Tibial artery (tissue), 4 donors: ENCODE measurements around the gene SDHAF1.
"Not testable (repeated sequence)": the region's sequence is repeated elsewhere in the genome, so short reads cannot be mapped to it uniquely, and the experiment has no call there.

Experiments
- DNase-seq, 2 donors: peaks; one replicate each; pipeline ENCODE4 v3.0.0-alpha.2; 2019
- H3K27ac ChIP-seq, 2 donors: fragments of 200-600 bp; sonication (generic) in 1 of 2; 1 replicate in 1 of 2; 2 replicates in 1 of 2; pipeline ENCODE4 v1.5.1; 2018 to 2019; ENCODE audit warnings: mild to moderate bottlenecking in 1 of 2
- H3K27me3 ChIP-seq, 2 donors: fragments of 200-600 bp; sonication (generic) in 1 of 2; one replicate each; pipeline versions ENCODE4 v1.5.1 to v1.6.0; 2016 to 2019
- H3K36me3 ChIP-seq, 3 donors: fragments of 200-600 bp; sonication (generic) in 2 of 3; one replicate each; pipeline ENCODE4 v1.5.1; 2016 to 2019; ENCODE audit warnings: mild to moderate bottlenecking in 2 of 3
- H3K4me1 ChIP-seq, 4 donors: fragments of 200-600 bp; sonication (generic) in 2 of 4; 1 replicate in 3 of 4; 2 replicates in 1 of 4; pipeline ENCODE4 v1.5.1; 2016 to 2019
- H3K4me3 ChIP-seq, 2 donors: fragments of 200-600 bp; sonication (generic) in 1 of 2; 1 replicate in 1 of 2; 2 replicates in 1 of 2; pipeline ENCODE4 v1.5.1; 2018 to 2019; ENCODE audit warnings: mild to moderate bottlenecking in 2 of 2
- H3K9me3 ChIP-seq, 3 donors: fragments of 200-600 bp; sonication (generic) in 1 of 3; one replicate each; pipeline ENCODE4 v1.5.1; 2016 to 2019
- intact Hi-C: fragments of 100-400 bp; cut with DNase I; formaldehyde crosslinking; loops from one replicate; pipeline ENCODE4 v1.15.0; 2023; ENCODE audit warnings: low total_unique reads
- TF ChIP-seq, protein P1 (sequence below), 2 experiments: fragments of 200-600 bp in 1 of 2; fragments of 450-650 bp in 1 of 2; IDR thresholded peaks; one replicate each; pipeline ENCODE4 v1.5.1; 2017 to 2019; ENCODE audit warnings: antibody characterized with exemption in 2 of 2, mild to moderate bottlenecking in 1 of 2, moderate library complexity in 1 of 2

Gene SDHAF1

GRCh38 chr19:36040495-36040894 is 45.5 kb downstream of the SDHAF1 start:
- no peaks in the 10 kb centered on the region for H3K27me3 ChIP-seq
- peaks cover 5 to 24% (median 7%) of the 10 kb centered on the region in 3 donors for H3K36me3 ChIP-seq
- no peak overlapping the region for H3K27ac ChIP-seq
- no peaks in the 10 kb centered on the region for H3K9me3 ChIP-seq
- TF ChIP-seq, protein P1, sequence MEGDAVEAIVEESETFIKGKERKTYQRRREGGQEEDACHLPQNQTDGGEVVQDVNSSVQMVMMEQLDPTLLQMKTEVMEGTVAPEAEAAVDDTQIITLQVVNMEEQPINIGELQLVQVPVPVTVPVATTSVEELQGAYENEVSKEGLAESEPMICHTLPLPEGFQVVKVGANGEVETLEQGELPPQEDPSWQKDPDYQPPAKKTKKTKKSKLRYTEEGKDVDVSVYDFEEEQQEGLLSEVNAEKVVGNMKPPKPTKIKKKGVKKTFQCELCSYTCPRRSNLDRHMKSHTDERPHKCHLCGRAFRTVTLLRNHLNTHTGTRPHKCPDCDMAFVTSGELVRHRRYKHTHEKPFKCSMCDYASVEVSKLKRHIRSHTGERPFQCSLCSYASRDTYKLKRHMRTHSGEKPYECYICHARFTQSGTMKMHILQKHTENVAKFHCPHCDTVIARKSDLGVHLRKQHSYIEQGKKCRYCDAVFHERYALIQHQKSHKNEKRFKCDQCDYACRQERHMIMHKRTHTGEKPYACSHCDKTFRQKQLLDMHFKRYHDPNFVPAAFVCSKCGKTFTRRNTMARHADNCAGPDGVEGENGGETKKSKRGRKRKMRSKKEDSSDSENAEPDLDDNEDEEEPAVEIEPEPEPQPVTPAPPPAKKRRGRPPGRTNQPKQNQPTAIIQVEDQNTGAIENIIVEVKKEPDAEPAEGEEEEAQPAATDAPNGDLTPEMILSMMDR (IDR thresholded peaks at IDR 0.05): no peak
- no peak for DNase-seq
- H3K4me1 ChIP-seq: peaks cover 0 to 10% (median 1%) of the 10 kb centered on the region in 4 donors
- H3K4me3 ChIP-seq: no peak overlapping the region
- intact Hi-C loops: no loop called here

GRCh38 chr19:36041092-36041491 is 46.1 kb downstream of the SDHAF1 start:
- H3K36me3 ChIP-seq: peaks cover 5 to 23% (median 7%) of the 10 kb centered on the region in 3 donors
- H3K27me3 ChIP-seq, H3K4me1 ChIP-seq, H3K9me3 ChIP-seq, DNase-seq, H3K27ac ChIP-seq, H3K4me3 ChIP-seq, intact Hi-C loops: not testable (repeated sequence)

- no peaks in the 10 kb centered on the region for H3K27me3 ChIP-seq
- intact Hi-C loops: no loop called here
- TF ChIP-seq, protein P1 (IDR thresholded peaks at IDR 0.05): no peak
- no peaks in the 10 kb centered on the region for H3K9me3 ChIP-seq
- peaks cover 0 to 10% (median 1%) of the 10 kb centered on the region in 4 donors for H3K4me1 ChIP-seq
- no peak overlapping the region for H3K4me3 ChIP-seq
- peaks cover 5 to 23% (median 7%) of the 10 kb centered on the region in 3 donors for H3K36me3 ChIP-seq
- no peak for DNase-seq
- H3K27ac ChIP-seq: peak overlapping the region in 1 of 2 donors; percentile 11
These were observed 46.8 kb downstream of the SDHAF1 start for GRCh38 chr19:36041831-36042230.

GRCh38 chr19:36043952-36044351 is 49.0 kb downstream of the SDHAF1 start:
- no peak for DNase-seq
- no peaks in the 10 kb centered on the region for H3K27me3 ChIP-seq
- H3K27ac ChIP-seq: no peak overlapping the region
- intact Hi-C loops: no loop called here
- H3K4me3 ChIP-seq: no peak overlapping the region
- H3K4me1 ChIP-seq: peaks cover 0 to 10% (median 1%) of the 10 kb centered on the region in 4 donors
- H3K9me3 ChIP-seq: no peaks in the 10 kb centered on the region
- peaks cover 5 to 7% (median 5%) of the 10 kb centered on the region in 3 donors for H3K36me3 ChIP-seq
- TF ChIP-seq, protein P1 (IDR thresholded peaks at IDR 0.05): no peak
